ENCODE data around the gene PLXNB2.
A peak's percentile ranks its signal among the peaks of the same experiment; 100 is the strongest.

The PLXNB2 gene

DNA sequence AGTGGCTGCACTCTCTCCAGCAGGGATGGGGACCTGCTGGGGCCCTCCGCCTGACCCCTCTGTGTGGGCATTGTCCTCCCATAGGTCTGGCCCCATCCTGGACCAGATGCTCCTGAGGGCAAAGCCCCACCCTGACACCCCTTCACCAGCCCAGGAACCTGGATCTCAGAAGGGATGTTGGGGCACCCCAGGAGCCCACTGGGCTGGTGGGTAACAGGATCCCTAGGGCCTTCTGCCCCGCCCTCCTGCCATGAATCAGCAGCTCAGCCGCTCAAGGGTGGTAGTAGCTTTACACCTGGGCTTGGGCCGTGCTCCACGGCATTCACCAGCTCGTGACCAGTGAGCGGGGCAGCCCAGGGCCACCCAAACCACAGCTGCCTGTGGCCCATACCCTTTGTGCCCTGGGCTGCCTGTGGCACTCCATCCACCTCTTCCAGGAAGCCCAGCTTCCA, 45.0 kb downstream of the PLXNB2 start:
- DNase-seq = peak in 1 of 2 experiments; percentile 47

DNA sequence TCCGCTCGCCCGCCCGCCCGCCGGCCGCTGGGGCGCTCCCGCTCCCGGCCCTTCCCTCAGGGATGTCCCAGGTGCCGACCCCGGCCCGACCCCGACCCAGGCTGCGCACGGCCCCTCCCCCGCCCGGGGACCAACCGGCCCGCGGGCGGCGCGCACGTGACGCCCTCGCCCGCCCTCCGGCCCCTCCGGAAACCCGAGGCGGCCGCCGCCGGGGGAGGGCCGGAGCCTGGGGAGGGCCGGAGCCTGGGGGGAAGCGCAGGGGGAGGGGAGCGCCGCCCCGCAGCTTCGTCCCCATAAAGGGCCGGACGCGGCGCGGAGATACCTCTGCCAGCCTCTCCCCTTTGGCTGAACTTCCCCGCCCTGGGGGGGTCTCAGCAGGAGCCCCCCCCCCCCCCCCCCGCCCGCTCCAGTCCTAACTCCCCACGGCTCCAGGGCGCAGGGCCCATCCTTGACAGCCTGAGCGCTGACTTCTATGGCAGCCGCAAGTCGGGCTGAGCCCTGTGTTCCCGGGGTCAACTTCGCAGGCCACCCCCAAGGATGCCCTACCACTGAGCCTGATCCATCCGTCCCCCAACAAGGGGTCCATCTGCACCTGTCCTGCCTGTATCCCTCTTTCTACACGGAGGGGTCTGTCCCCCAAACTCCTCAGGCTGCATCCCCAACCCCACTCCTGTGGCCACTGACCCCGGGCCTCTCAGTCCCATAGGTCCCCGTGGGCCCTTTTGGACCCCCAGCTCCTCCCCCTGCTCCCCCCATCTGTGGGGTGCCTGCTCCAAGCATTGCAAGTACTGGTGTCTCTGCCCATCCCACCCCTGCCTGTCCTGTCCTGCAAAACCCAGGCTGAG, 45.6 kb downstream of the PLXNB2 start, which contains the start of gene MAPK12:
MAPK12 (minus strand) TSS at position 69 of the 845 bp plus-strand sequence. CDS start 174 bp downstream, outside the sequence.
- peak in 1 of 2 experiments; percentile 65 for DNase-seq

DNA sequence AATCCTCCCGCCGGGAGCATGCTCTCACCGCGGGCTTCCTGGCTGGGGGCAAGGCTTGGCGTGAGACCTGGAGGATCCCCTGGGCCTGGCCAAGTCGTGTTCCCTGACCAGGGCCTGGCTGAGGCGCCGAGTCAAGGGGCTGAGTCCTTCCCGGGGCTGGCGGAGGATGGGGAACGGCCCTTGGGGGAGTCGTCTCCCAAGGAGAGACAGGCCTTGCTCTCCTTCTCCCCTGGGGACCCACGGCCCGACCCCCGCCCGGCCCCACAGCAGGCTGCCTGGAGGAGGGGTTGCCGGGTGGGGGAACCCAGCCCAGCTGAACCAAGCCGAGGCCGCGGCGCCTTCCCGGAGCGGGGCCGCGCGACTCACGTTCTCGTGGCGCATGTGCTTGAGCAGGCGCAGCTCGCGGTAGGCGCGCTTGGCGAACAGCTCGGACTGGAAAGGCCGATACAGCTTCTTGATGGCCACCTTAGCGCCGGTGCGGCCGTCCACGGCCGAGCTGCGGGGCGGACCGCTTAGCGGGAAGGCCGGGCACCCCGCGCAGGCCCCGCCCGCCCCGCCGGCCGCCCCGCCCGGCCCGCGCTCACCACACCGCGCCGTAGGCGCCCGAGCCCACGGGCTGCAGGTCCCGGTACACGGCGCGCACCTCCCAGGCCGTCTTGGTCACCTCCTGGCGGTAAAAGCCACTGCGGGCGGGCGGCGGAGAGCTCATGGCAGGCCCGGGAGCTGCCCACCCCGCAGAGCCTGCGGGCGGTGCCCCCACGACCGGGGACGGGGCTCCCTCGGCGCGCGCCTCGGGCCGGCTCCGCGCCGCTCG, 46.4 kb downstream of the PLXNB2 start:
- DNase-seq = peak in 1 of 2 experiments; percentile 70

- no peak for DNase-seq
These were observed 47.0 kb downstream of the PLXNB2 start for GRCh38 chr22:50260434-50260800.

DNA sequence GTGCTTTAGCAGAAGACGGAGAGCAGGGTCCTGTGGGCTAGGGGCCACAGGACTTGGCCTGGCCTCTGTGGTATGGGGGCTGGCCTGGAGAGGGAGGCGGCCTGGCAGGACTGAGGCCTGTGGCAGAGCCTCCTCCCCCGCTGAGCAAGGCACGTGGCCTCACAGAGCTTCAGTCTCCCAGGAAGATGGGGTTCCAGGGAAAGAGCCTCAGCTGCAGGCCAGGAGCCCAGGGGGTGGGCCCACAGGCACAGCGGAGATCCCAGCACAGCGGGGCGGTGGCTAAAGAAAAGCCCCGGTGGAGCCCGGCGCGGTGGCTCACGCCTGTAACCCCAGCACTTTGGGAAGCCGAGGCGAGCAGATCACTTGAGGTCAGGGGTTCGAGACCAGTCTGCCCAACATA, 48.1 kb downstream of the PLXNB2 start:
- DNase-seq = no peak

DNA sequence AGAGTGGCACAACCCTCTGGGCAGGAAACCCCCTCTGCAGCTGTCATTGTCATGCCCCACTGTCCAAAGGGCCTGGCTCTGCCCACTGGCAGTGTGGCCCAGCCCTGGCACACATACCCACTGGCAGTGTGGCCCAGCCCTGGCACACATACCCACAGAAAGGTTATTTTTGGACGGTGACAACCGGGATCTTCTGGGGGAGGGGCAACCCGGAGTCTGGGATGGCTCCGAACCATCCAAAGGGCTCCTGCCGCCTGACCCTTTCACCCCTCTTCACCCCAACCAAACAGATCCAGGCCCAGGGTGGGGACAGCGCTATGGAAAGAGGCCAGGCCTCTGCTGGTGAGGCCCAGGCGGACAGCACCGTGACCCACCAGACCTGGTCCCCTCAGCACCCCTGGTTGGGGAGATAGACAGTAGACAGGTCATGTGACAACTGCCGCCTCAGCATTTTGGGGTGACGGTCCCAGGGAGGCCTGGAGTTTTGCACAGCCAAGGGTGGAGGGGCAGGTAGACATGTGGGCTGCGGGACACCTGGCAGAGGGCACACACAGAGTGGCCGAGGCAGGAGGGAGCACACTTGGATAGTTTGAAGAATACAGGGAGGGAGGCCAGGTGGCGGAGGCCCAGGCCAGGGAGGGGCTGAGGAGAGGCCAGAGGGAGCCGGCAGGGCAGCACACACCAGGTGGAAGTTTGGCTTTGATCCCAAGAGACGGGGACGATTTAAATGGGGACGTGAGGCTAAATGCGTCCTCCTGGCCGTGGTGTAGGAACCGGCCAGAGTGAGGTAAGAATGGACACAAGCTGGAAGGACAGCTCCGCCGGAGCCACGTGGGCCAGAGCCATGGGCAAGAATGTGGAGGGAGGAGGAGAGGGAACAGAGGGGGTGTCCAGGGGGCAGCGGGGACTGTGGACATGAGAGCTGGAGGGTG, 48.8 kb downstream of the PLXNB2 start:
- DNase-seq = no peak

GRCh38 chr22:50257451-50258360, 49.7 kb downstream of the PLXNB2 start:
- no peak for DNase-seq

DNA sequence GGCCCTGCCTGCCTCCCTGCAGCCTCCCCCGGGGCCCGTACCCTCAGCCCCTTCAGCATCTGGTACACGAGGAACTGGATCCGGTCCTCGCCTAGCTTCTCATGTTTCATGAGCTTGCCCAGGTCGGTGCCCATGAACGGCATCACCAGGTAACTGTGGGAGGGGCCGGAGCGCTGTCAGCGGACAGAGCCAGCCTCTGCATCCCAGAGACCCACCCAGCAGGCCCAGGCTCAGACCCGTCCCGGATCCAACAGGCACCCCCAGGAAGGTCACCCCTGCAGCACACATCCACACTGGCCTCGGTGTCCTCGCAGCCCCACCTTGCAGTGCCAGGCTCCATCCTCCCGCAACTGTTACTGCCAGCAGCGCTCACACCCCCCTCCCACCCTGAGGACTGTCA, 50.4 kb downstream of the PLXNB2 start:
- peak in 1 of 2 experiments; percentile 42 for DNase-seq

GRCh38 chr22:50256258-50256862, 51.1 kb downstream of the PLXNB2 start:
- DNase-seq = no peak

- no peak for DNase-seq
These were observed 51.8 kb downstream of the PLXNB2 start for GRCh38 chr22:50255607-50256006.

GRCh38 chr22:50255099-50255498, 52.3 kb downstream of the PLXNB2 start:
- no peak for DNase-seq

- DNase-seq = no peak
These were observed 53.5 kb downstream of the PLXNB2 start for GRCh38 chr22:50253941-50254340.

DNA sequence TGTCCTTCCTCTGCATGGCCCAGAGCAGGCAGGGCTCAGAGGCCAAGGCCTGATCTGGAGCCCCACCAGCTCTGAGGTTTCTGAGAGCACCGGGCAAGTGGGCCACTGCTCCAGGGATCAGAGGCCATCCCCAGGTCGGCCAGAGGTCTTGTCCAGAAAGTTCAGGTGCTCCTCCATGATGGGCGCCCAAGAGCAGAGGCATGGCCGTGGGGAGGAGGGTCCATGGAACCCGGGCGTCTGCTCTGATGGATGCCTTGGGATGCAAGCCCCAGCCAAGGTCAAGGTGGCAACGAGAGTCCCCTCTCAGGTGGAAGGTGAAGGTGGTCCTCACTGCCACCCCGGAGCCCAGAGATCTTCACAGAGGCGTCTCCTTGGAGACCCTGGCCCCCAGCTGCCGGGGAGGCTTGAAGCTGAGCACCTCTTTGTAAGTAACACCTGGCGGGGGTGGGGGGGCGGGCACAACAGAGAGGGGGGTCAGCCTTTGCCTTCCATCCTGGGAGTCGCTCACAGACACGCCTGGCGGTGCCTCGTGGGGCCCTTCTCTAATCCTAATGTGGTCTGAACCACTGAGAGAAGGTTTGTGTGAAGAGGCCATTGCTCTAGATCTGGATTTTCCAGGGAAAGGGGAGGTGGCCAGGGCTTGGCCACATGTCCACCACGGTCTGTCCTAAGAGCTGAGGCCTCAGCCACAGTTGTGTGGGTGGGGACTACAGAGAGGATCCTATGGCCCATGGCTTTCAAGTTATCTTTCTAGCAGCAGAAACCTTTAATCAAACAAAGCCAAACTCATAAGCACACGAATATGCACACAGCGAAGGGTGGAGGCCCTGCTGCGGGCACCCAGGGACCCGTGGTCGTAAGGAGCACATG, 54.2 kb downstream of the PLXNB2 start:
- DNase-seq = no peak

GRCh38 chr22:50252082-50253045, 55.1 kb downstream of the PLXNB2 start:
- DNase-seq = peak in 1 of 2 experiments; percentile 71

DNA sequence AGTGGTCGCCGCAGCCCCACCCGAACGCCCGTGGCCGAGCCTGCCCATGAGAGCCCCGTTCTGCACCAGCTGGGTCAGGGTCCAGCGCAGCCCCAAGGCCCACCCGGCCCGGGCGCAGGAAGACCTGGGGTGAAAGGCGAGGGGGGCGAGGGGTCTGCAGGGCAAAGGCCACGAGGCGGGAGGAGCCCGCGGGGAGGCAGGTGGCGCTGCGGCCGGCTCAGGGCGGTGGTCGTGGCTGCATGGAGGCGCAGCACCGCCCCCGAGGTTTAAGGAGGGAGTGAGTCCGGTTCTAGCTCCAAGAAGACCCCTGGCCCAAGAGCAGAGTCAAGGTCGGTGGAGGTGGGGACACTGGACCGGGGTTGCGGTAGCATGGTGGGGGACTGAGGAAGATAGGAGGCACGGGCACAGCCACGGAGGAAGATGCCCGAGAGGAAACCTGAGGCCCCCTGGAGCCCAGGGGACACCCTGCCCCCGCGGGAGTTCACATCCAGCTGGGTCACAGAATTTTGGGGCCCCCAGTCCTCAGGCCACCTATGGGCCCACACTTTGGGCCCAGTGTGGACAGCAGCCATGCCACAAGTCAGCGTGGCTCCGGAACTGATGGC, 55.9 kb downstream of the PLXNB2 start:
- DNase-seq = no peak

- peak in 1 of 2 experiments; percentile 85 for DNase-seq
These were observed 56.6 kb downstream of the PLXNB2 start, which contains the start of gene HDAC10 for GRCh38 chr22:50250555-50251476. Gene HDAC10, minus strand, starts transcription at chr22:50251265. Its CDS starts 233 bp downstream, at chr22:50251032.

- DNase-seq = no peak
These were observed 57.2 kb downstream of the PLXNB2 start for GRCh38 chr22:50250249-50250554.
